Glomerular visceral epithelial cell (primary cell): ENCODE results near the gene SHMT1.

Experiments used
- DNase-seq: peaks from one replicate; pipeline ENCODE4 v3.0.0-alpha.2; 2016; ENCODE audit errors: extremely low spot score

SHMT1 gene

DNA sequence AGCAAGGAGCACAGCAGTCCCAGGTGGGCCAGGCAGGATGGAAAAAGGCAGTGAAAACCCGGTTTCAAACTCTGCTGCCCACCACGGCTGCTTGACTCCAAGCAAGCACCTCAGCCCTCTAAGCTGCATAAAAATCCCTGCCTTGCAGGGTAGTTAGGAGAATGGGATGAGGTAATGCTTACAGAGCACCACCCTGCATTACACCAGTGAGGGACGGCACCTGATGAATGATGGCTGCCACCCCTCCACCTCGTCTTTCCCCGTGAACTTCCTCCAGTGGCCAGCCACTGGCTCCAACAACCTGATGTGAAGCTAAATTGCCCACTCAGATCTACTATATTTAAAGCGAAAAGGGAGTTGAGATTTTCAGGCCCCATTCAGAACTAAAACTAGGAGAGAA lies 81.6 kb downstream of the SHMT1 start:
- DNase-seq = no peak

DNA sequence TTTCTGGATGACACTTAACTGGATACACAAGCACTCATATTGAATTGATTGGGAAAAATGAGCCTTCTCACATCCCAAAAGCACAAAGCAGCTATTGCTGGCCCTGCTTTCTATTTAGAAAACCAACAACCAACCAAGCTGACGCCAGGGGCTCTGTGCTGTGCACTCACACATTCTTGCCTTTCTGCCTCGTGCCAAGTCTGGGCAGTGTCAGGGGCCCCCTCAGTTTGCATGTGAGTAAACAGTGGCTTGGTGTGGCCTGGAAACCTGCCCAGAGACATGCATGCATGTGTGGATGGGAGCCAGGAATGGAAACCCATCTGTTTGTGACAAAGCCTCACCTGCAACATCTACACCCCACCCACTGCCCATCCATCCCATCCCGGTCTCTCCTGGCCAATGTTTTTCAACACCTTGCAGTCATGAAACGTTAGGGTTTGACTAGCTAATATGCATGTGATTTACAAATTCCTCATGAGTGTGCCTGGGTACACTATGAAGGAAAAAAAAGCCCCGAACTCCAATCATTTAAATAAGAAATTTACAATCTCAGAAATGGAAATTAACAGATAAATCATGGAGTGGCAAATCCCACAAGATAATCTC lies 82.5 kb downstream of the SHMT1 start:
- DNase-seq = no peak

- DNase-seq = no peak
Measured at GRCh38 chr17:18280249-18280648, 83.1 kb downstream of the SHMT1 start.

- DNase-seq = no peak
Measured at GRCh38 chr17:18278867-18279266, 84.5 kb downstream of the SHMT1 start.
